Stimulated activated CD4-positive, alpha-beta T cell treated with anti-CD3 and anti-CD28 coated beads, TNF-alpha, amount 100 ng/mL, for 24 hours (primary cell): ENCODE measurements around the gene FAHD1.

Source experiments
- DNase-seq, 3 experiments: peaks; one replicate each; pipeline ENCODE4 v3.0.0-alpha.2; 2020; ENCODE audit warnings: low read depth in 3 of 3

Gene FAHD1

GRCh38 chr16:1817276-1817589 is 9.8 kb upstream of the FAHD1 start:
- no peak for DNase-seq

DNA sequence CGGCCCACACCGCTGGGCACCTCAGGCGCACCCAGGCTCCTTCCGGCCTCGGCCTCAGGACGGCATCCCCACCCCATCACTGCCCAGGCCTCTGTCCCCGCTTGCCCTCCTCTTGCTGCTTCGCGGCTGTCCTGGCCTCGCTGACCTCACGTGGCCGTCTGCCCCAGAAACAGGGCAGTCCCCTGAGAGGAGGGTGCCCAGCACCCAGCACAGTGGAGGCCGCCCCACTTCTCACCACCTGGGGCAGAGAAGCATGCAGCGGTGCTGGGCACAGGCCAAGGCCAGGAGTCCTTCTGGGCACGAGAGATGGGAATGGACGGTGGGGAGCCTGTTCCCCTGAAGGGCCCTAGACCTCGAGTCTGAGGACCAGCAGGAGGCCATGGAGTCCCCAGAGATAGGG is 9.3 kb upstream of the FAHD1 start:
- DNase-seq: no peak

DNA sequence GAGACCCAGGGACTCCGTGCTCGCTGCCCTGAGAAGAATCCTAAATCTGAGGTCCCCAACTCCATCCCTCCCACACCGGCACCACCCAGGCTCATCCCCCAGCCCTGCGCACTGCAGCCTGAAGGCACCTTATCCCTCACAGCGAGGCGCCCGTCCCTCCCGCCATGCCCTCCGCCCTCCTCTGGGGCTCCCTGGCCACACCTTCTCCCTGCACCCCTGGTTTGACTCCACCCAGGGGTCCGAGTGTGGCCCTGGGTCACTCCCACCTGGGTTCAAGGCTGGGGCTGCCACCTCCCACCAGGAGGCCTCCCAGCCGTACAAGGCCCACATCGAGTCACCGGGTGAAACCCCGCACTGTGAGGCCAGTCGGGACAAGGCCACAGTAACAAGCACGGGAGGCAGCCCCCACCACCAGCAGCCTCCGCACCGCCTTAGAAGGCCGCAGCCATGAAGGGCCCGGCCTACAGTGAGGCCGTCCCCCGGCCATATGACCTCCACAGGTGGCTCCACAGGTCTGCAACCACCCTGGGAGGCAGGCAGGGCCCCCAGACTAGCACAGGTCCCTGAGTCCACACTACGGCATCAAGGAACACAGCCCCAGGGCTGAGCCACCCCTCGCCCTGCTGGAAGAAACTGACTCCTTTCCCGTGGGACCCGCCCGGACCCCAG is 8.7 kb upstream of the FAHD1 start:
- no peak for DNase-seq

DNA sequence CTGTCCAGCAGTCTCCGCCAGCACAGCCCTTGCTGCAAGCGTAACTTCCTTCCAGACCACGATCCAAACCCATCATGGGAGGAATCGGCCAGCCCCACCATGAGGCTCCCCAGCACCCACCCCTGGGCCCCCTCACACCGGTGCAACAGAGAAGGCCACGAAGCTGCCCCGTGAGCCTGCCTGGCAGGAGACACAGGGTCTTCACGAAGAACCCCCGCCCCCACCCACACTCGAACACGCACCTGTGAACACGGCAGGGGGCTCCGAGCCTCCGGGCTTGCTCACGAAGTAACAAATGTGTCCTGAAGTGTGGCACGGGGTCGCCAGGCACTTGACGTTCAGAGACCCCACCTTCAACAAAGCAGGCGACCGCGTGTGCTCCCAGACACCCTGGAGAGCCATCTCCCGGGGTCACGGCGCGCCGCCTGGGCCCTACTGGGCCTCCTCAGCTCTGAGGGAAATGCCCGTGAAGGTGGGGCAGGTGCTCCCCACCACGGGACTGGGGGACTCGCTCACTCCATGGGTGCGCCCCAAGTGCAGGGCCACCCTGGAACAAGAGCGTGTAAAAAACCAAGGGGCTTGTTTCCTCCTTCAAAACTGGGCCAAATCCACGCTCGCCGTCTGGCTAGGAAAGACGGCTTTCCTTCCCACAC is 8.0 kb upstream of the FAHD1 start:
- DNase-seq: no peak

GRCh38 chr16:1819611-1820010 is 7.4 kb upstream of the FAHD1 start:
- DNase-seq: no peak

DNA sequence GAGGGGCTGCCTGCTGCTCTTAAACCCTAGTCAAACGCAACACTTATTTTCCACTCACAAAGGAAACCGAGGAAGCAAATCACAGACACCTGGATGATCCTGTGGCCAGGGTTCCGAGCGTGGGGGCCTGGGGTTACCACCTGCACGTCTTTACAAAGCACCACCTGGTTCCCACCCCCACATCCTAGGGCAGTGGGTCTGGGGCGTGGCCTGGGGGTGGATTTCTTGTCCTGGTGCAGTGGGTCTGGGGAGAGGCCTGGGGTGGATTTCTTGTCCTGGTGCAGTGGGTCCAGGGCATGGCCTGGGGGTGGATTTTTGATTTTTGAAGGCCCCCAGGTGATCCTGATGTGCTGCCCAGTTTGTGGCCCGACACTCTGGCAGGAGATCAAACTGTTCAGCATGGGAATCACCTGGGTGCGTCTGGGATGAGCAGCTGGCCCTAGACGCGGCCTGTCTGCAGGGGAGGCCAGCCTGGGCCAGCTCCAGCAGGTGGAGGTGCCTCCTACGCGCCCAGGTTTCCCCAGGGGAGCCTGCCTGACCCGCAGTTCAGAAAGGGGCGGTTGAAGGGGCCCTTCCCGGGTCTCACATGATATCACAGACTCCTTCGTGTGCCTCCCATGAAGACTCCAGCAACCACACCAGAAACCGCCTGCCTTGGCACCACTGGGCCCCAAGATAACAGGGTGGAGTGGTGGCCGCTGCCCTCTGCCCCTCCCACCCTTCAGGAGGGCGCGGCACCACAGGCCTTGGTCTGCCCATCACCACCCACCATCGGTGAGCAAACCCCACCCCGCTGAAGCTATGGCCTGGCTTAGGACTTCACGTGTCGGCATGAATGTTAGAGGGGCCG is 6.7 kb upstream of the FAHD1 start:
- no peak for DNase-seq

- no peak for DNase-seq
Observed at GRCh38 chr16:1820946-1821290, 6.1 kb upstream of the FAHD1 start.

GRCh38 chr16:1821861-1822611 is 5.0 kb upstream of the FAHD1 start:
- no peak for DNase-seq

- DNase-seq: no peak
Observed at GRCh38 chr16:1822801-1823200, 4.2 kb upstream of the FAHD1 start.

DNA sequence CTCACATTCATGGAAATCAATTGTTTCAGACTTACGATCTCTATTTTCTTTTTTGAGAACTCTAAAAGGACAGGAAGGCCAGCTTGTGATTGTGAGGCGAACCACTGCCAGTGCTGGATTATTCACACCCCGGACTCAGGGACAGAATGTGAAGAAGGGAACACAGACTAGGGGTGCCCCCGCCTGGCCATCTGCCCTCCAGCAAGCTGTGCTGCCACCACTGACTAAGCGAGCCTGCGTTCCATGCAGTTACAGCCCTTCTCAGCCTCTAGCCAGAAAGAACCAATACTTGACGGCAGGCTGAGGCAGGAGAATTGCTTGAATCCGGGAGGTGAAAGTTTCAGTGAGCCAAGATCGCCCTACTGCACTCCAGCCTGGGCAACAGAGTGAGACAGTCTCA is 3.2 kb upstream of the FAHD1 start:
- no peak for DNase-seq

DNA sequence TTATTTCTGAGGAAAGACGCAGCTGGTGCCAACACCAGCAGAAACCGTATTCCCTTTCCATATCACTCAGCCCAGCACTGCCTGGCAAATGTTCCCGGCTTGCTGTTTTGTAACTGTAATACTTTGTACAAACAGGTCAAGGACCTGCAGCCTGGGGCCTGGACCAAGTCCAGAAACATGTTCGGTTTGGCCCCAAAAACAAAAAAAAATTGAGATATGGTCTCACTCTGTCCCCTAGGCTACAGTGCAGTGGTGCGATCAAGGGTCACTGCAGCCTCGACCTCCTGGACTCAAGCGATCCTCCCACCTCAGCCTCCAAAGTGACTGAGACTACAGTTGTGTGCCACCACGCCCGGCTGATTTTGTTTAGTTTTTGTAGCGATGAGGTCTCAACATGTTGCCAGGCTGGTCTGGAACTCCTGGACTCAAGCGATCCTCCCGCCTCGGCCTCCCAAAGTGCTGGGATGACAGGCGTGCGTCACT is 1.6 kb upstream of the FAHD1 start:
- DNase-seq: no peak

- DNase-seq: peak; percentile 15 to 69 (median 47)
Observed at GRCh38 chr16:1825864-1826690, 929 bp upstream of the FAHD1 start.

DNA sequence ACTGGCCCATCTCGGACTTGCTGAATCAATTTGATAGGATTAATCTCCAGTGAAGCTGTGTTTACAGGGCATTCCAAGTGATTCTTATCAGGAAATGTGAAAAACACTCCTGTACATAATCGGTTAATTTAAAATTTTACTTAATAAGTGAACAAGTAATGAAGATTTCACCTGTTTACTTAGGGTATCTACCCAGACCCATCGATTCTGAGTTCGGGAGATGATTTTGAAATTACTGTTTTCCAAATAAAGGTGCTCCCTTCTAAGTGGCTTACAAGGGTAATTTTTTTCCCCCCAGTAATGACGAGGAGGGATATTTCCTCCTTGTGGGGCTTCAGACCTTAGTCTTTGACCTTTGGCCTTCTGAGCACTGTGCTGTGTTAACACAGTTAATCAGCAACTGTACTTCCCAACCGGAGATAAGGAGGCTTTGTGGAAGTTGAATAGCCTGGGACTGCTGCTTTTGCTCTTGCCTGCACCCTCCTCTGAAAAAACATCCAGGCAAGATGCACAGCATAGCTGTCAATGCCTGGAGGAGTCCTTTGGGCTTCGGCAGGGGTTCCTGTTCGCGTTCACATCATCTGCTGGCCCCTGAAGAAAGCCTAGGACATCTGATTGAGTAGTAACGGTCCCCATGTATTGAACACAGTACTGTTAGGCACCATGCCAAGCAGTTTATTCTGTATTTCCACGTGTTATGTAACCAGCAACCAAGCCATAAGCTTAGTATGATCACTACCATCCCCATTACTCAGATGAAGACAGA is 1.8 kb downstream of the FAHD1 start:
- DNase-seq: no peak

DNA sequence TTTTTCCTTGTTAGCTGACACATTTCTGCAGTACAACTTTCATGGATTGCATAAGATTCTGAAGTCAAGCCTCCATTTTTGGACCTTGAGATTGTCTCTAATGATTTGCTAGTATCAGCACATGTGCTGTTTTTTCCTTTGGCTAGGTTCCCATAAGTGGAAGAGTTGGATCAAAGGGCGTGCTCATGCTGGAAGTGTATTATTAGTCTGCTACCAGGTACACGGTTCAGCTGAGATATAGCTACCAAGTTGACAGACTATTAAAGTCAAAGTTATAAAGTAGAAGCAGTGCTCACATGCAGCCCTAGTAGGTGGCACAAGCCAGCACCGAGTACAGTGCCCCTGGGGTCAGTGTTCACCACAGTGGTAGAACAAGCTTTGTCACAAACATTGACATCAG is 3.2 kb downstream of the FAHD1 start:
- no peak for DNase-seq

- DNase-seq: no peak
Observed at GRCh38 chr16:1831186-1832075, 4.4 kb downstream of the FAHD1 start.

- DNase-seq: no peak
Observed at GRCh38 chr16:1832838-1833454, 5.9 kb downstream of the FAHD1 start.

- no peak for DNase-seq
Observed at GRCh38 chr16:1834096-1834495, 7.1 kb downstream of the FAHD1 start.

DNA sequence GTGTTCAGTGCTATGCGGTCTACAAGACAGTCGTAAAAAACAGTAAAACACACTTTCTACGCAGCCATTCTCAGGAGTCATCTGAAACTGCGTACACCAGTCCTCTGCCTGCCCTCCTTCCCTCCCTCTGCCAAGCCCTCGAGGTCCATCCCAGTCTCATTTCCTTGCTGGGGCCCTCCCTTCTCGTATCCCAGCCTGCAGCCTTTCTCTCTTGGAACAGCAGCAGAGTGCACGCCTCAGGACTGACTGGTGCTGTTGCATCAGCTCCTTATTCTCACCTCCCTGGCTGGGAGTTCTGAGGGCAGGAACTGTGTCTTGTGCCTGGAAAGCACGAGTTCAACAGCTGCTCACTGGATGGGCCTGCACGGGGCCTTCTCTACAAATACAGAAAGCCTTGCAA is 12.5 kb downstream of the FAHD1 start:
- DNase-seq: no peak

GRCh38 chr16:1845985-1846384 is 19.0 kb downstream of the FAHD1 start:
- DNase-seq: no peak
